Activated T-cell treated with anti-CD3 and anti-CD28 coated beads for 4 hours (primary cell): Measurements from ENCODE around the gene NAT14.
"Not testable (repeated sequence)": the region's sequence is repeated elsewhere in the genome, so short reads cannot be mapped to it uniquely, and the experiment has no call there.

ENCODE experiments used
- DNase-seq: peaks from one replicate; pipeline ENCODE4 v3.0.0-alpha.2; 2020

The NAT14 gene

DNA sequence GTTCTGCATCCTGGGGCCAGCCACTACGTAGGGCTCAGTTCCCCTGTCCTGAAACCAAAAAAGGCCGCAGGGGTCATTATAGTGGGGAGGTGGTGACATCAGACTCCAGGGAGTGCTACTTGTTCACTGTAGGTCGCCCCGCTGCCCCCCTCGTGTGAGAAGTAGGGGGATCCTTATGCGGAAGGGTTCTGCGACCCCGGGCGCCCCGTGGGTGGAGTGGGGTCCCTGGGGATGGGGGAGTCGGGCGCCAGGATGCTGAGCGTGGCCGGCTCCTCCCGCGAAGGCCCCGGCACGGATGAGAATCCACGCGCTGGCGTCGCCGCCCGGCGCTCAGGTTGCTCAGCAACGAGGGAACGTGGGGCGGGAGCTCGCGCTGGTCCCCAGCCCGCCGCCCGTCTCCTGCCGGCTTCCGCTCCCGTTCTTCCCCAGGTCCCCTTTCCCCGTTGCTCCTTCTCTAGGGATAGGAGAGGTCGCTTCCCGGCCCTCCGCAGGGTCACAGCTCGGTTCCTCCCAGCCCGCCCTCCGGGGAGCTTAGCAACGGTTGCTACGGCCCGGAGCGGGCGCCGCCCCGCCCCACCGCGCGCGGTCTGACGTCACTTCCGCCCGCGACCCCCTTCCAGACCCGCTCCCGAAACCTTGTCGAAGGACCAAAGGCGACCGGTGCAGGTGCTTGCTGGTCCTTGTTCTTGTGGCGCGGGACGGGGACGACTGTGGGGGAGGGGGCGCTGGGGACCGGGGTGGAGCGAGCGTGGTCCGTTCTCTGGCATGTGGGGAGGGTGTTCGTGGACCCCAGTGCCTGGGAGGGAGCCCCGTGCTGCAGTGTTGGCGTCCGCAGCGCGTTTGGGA, at the start of gene NAT14:
Gene NAT14 (plus strand): TSS at position 596 of the 846 bp plus-strand sequence. CDS start 521 bp downstream, outside the sequence.
- peak; percentile 42 for DNase-seq

GRCh38 chr19:55436847-55437246, 48.1 kb upstream of the NAT14 start:
- DNase-seq, result no peak

DNA sequence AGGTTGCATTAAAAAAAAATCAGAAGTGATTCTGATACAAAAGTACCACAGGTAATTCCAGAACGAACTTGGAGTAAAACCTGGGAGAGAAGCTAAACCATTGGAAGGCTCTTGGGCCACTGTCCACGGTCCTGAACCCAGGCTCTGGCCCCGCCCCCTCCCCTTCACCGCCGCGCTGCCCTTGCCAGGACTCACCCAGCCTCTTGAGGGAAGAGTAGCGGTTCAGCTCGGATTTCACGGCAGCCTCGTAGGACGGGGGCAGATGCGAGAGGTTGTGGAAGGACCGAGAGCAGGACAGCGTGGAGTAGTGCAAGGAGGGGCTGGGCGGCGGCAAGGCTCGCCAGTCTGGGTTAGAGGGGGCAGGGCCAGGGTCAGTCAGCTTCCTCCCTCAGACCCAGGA, 47.6 kb upstream of the NAT14 start:
- no peak for DNase-seq

DNA sequence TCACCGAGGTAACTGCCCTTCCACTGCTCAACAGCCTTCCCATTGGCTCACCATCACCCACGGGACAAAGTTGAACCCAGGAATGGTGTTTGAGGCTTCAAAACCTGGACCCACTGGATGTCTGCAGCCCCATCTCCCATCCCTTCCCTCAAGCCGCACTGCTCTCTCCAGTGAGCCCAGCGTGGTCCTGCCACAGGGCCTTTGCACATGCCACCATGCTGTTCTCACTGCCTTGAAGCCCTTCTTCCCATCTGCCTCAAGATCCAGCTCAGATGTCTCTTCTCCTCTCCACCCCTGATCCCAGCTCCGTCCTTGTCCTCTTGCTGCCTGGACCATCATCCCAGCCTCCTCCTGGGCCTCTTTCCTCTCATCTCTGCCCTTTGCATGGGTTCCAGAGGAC, 45.9 kb upstream of the NAT14 start:
- no peak for DNase-seq

DNA sequence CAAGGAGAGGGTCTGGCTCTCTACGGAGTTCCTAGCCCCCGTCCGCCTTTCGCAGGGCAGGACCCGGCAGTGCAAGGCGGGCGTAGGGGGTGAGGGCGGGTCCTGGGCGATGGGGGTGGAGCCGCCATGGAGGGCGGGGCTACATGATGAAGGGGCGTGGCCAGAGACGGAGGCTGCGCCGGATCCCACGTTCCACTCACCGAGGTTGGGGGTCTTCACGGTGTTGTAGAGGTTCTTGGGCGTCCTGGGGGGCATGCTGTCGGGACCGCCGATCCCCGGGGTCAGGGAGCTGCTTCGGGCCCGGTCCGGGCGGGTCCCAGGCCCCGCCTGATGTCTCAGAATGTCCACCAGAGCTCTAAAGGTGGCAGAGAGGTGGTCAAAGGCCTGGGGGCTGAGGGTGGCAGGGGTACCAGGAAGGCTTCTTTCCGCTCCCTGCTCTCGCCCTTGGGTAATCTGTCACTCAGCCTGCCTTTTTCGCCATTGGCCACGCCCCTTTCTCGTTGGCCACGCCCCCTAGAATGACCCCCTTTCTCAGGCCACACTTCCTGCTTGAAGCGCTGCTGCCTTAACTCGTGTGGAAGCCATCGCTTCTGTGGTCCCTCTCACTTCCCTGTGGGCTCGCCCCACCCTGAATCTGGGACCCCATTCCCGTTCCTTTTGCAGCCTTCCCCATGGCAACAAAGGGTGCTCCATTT, 44.4 kb upstream of the NAT14 start:
- no peak for DNase-seq

- DNase-seq, result no peak
Measured at GRCh38 chr19:55441319-55441691, 43.7 kb upstream of the NAT14 start.

GRCh38 chr19:55441692-55442321, 43.2 kb upstream of the NAT14 start:
- DNase-seq, result no peak

GRCh38 chr19:55442372-55442961, 42.5 kb upstream of the NAT14 start:
- no peak for DNase-seq

DNA sequence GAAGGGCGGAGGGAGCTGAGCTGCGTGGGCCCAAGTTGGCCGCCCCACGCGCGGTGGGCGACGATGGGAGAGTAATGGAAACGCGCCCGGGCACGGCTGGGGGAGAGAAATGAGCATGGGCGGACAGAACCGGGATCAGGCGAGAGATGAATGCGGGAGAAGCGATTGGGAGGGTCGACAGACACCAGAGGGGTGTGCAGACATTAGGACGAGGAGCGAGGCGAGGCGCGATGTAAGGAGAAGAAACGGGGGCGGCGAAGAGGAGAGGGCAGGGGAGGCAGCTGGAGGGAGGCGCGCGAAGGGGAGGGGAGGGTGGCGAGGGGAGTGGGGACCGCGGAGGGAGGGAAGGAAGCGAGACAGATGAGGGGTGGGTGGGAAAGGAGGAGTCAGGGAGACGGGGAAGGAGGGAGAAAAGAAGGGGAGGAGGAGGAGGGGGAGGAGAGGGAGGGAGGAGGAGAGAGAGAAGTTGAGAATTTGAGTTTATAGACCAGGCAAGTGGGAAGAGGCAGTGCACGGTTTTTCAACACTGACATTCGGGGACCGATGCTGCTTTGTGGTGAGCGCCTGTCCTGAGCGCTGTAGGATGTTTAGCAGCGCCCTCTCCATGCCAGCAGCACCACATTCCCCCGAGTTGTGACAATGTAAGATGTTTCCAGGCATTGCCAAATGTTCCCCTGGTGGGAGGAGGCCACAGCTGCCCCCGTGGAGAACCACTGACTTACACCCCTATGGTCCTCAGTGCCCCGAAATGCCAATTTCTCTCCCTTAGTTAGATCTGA, 41.8 kb upstream of the NAT14 start, which contains the start of gene SHISA7:
Gene SHISA7 (minus strand): TSS at position 256 of the 779 bp plus-strand sequence. CDS start 437 bp downstream, outside the sequence.
- DNase-seq, result no peak

DNA sequence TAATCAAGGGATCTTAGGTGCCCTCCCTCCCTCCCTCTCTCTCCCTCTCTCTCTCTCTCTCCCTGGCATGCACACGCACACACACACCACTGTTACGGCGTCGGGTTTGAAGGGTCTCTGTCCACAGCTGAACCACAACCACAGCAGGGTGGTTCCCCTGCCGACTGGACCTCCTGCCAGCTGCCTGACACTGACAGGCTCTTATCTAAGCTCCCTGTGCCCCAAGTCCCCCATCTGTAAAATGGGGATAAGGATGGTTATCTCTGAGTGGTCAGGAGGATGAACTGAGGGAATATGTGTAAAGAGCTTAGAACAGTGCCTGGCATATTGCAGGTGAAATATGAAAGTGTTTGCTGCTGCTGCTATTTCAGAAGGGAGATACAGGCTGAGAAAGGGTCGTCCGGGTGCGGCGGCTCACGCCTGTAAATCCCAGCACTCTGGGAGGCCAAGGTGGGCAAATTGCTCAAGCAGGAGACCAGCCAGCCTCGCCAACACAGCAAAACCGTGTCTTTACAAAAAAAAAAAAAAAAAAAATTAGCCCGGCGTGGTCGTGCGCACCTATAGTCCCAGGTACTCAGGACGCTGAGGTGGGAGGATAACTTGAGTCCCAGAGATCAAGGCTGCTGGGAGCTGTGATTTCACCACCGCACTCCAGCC, 41.0 kb upstream of the NAT14 start:
- no peak for DNase-seq

DNA sequence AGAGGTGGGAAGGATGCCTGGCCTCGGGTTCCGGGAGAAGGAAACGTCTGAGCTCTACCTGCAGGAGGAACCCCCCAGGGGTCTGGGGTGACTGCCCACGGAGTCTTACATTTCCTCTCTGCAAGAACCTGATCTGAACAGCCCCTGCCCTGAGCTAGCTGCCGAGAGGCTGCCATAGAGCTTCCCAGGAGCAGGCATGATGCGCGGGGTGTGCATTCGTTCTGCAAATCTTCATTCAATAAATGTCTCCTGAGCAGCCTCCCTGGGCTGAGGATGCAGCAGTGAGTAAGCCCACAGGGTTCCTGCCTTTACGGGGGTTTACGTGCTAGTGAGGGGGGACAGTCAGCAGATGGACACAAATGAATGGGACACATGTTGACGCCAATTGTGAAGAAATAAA, 40.3 kb upstream of the NAT14 start:
- no peak for DNase-seq

DNA sequence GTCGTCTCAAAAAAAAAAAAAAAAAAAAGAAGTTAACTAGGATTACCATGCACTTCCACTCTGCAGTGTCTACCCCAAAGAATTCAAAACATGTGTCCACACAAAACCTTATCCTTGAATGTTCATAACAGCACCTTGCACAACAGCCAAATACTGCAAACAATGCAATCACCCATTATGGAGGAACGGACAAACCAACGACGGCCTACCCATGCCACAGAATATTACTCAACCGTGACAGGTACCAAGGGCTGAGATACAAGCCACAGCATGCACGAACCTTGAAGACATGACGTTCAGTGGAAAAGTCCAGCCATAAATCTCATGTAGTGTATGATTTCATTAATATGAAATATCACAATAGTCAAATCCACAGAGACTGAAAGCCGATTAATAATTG, 38.9 kb upstream of the NAT14 start:
- no peak for DNase-seq

DNA sequence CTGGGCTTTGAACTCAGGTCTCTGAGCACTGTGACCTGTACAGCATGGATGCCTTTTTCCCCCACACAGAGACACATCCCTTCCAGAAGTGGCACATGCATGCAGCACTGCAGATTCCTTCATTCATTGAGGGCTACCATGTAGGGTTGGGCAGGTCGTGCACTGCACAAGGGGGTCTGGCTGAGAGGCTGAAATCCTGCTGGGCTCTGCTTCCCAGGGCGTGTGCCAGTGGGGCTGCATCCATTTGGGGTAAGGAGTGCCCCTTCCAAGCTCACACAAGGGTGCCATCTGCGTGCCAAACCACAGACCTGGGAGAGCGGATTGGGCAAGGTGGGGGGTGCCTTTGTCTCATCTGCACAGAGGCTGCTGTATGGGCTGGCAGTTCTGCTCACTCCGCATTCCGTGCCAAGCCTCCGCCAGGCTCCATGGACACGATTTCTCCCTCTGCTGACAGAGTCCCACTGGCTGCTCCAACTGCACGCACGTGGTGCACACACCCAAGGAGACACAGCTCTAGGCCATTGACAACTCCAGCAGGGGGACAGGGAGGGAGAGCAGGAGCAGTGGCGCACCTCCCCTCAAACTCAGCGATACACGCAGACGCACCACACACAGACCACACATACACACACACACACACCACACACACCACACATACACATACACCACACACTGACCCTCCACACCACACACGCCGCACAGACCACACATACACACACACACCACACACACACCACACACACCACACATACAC, 37.4 kb upstream of the NAT14 start:
- DNase-seq, result no peak

DNA sequence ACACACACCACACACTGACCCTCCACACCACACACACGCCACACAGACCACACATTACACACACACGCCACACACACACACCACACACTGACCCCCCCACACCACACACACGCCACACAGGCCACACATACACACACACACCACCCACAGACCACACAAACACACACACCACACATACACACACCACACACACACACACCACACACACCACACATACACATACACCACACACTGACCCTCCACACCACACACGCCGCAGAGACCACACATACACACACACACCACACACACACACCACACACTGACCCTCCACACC, 36.9 kb upstream of the NAT14 start:
- DNase-seq, result not testable (repeated sequence)

DNA sequence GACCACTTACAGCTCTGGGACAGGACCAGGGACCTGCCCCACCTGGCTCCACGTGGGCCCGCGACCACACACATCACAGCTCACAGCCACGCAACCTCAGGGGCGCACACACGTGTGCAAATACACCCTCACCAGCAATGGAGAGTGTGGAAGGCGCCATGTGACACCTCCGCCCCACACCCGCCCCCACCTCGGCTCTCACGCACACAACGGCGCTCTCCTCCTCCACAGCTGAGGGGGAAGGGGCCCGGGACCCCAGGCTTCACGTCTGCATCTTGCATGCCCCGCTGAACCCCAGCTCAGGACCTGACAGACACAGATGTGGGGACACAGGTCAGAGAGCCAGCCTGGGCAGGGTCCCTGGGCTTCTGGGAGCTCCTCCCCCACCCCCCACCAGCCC, 35.5 kb upstream of the NAT14 start:
- no peak for DNase-seq

GRCh38 chr19:55451163-55451964, 33.6 kb upstream of the NAT14 start:
- DNase-seq, result no peak

DNA sequence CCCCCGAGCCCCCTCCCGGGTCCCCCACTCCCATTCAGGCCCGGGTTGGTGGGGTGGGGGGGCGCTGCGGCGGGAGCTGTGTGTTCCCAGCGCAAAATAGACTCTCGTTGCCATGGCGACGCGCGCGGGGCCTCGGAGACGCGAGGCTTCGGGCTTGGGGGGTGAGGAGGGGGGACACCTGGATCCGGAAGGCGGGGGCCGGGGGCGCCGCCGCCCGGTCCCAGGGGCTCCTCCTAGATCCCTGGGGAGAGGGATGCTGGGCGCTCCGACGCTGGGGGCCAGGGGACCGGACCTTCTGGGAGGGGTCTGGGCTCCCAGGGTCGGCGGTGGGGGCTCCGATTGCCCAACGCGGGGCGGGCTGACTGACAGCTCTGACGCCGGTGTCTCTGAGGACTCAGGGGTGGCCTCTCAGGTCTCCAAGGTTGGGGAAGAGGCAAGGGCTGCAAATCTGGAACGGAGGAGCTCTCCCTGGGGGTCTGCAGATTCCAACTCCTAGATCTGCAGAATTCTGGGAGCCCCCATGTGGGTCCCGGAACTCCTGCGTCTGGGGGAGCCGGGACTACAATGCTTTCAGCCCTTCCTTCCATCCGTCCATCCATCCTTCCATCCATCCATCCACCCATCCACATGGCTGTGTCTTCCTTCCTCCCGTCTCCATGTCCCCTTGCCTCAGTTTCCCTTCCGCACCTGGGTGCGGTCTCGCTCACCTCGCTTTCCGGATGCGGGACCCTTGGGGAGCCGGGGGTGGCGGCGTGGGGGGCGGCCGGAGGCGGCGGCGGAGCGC, 32.8 kb upstream of the NAT14 start:
- DNase-seq, result no peak

DNA sequence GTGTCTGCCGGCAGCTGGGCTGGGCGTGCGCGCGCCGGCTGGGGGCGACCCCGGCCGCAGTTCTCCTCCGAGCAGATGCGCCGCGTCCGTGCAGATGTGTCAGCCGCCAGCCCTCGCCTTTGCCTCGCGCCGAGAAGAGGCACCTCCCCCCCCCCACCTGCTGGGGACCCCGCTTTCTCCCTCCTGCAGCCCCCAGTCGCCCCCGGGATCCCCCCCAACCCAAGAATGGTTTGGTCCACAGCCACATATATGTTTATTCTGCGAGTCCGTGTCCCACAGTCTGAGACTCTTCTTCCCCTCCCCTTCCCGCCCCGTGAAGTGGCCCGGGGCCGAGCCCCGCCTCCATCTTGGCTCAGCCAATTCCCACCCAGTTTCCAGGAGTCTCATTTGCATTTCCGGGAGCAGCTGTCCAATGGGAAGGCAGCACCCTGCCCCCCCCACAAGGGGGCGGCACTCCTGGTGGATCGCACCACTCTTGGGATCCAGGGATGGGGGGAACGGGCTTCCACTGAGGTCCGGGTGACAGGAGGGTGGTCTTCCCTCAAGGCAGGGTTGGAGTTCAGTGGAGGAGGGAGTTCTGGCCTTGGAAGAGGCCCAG, 32.1 kb upstream of the NAT14 start:
- DNase-seq, result no peak
